HEK293 (cell line): ENCODE results near the gene CHN1.

Experiments
- ZNF146 ChIP-seq: fragments of 450-650 bp; formaldehyde crosslinking; IDR thresholded peaks from 2 replicates; pipeline ENCODE4 v1.5.1; 2016; ENCODE audit warnings: missing biosample characterization, missing genetic modification characterization
- ZNF555 ChIP-seq: fragments of 450-650 bp; formaldehyde crosslinking; conservative IDR thresholded peaks from 2 replicates; pipeline ENCODE4 v1.5.1; 2017; ENCODE audit warnings: missing biosample characterization, mild to moderate bottlenecking, missing genetic modification characterization, inconsistent platforms
- TF ChIP-seq, protein P1 (sequence below): fragments of 450-650 bp; formaldehyde crosslinking; IDR thresholded peaks from 2 replicates; pipeline ENCODE4 v1.5.1; 2016; ENCODE audit warnings: missing biosample characterization, missing genetic modification characterization
- TF ChIP-seq, protein P2 (sequence below): fragments of 450-650 bp; formaldehyde crosslinking; IDR thresholded peaks from 2 replicates; pipeline ENCODE4 v1.5.1; 2017; ENCODE audit warnings: missing biosample characterization, missing genetic modification characterization
- TF ChIP-seq, protein P3 (sequence below): fragments of 450-650 bp; formaldehyde crosslinking; IDR thresholded peaks from 2 replicates; pipeline ENCODE4 v1.5.1; 2016; ENCODE audit warnings: missing biosample characterization, missing genetic modification characterization, low read depth
- TF ChIP-seq, protein P4 (sequence below): fragments of 450-650 bp; IDR thresholded peaks from 2 replicates; pipeline ENCODE4 v1.5.1; 2018; ENCODE audit warnings: missing biosample characterization, mild to moderate bottlenecking, missing genetic modification characterization

DNA sequence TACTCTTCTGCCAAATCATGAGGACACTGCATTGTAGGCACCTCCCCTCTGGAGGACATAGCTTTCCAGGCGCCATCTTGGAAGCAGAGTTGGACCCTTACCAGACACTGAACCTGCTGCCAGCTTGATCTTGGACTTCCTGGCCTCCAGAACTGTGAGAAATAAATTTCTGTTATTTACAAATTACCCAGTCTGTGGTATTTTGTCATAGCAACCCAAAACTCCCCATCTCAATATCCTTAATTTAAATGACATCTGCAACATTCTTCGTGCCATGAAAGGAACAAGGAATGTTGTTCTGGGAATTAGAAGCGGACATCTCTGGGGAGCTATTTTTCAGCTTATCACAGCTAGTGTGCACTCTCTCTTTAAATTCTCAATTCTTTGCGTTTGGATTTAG lies 183.6 kb downstream of the CHN1 start:
- TF ChIP-seq ZNF146 (tag by site-specific recombination) (no peak), ZNF555 (no peak)
- TF ChIP-seq, protein P1, sequence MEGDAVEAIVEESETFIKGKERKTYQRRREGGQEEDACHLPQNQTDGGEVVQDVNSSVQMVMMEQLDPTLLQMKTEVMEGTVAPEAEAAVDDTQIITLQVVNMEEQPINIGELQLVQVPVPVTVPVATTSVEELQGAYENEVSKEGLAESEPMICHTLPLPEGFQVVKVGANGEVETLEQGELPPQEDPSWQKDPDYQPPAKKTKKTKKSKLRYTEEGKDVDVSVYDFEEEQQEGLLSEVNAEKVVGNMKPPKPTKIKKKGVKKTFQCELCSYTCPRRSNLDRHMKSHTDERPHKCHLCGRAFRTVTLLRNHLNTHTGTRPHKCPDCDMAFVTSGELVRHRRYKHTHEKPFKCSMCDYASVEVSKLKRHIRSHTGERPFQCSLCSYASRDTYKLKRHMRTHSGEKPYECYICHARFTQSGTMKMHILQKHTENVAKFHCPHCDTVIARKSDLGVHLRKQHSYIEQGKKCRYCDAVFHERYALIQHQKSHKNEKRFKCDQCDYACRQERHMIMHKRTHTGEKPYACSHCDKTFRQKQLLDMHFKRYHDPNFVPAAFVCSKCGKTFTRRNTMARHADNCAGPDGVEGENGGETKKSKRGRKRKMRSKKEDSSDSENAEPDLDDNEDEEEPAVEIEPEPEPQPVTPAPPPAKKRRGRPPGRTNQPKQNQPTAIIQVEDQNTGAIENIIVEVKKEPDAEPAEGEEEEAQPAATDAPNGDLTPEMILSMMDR (tag by site-specific recombination): no peak
- TF ChIP-seq, protein P2, sequence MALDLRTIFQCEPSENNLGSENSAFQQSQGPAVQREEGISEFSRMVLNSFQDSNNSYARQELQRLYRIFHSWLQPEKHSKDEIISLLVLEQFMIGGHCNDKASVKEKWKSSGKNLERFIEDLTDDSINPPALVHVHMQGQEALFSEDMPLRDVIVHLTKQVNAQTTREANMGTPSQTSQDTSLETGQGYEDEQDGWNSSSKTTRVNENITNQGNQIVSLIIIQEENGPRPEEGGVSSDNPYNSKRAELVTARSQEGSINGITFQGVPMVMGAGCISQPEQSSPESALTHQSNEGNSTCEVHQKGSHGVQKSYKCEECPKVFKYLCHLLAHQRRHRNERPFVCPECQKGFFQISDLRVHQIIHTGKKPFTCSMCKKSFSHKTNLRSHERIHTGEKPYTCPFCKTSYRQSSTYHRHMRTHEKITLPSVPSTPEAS (tag by site-specific recombination): no peak
- TF ChIP-seq, protein P3, sequence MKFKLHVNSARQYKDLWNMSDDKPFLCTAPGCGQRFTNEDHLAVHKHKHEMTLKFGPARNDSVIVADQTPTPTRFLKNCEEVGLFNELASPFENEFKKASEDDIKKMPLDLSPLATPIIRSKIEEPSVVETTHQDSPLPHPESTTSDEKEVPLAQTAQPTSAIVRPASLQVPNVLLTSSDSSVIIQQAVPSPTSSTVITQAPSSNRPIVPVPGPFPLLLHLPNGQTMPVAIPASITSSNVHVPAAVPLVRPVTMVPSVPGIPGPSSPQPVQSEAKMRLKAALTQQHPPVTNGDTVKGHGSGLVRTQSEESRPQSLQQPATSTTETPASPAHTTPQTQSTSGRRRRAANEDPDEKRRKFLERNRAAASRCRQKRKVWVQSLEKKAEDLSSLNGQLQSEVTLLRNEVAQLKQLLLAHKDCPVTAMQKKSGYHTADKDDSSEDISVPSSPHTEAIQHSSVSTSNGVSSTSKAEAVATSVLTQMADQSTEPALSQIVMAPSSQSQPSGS (tag by site-specific recombination): no peak
- TF ChIP-seq, protein P4, sequence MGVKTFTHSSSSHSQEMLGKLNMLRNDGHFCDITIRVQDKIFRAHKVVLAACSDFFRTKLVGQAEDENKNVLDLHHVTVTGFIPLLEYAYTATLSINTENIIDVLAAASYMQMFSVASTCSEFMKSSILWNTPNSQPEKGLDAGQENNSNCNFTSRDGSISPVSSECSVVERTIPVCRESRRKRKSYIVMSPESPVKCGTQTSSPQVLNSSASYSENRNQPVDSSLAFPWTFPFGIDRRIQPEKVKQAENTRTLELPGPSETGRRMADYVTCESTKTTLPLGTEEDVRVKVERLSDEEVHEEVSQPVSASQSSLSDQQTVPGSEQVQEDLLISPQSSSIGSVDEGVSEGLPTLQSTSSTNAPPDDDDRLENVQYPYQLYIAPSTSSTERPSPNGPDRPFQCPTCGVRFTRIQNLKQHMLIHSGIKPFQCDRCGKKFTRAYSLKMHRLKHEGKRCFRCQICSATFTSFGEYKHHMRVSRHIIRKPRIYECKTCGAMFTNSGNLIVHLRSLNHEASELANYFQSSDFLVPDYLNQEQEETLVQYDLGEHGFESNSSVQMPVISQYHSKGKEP (tag by site-specific recombination): no peak
